Measurements from ENCODE around the gene USP36.

The USP36 gene

DNA sequence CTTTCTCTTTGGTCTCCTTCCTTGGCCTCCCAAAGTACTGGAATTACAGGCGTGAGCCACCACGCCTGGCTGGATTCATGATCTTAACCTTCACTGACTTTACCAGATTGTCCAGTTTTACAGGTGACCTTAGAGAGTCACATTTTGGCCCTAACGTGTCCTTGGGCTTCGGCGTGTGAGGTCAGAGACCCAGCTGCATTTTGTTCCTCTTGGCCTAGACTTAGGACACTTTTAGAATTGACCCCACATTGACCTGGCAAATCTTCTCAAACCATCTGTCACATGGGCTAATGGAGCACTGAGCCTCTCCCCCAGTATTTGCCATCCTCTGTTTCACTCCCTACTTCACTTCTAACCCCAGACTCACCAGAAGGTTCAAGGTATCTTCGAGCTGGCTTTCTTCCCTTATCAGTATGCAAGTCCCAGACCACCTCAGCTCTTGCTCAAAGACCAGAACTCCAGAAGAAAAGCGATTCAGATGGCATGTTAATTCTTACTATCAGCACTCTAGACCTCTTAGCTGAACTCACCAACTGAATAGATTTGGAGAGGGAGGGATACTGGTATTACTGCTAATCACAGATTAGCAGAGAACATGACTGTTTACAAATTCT, 56.8 kb downstream of the USP36 start:
- no peak for TF ChIP-seq CTCF (IDR thresholded peaks at IDR 0.05)

- no peak for TF ChIP-seq CTCF (IDR thresholded peaks at IDR 0.05)
These were observed 58.7 kb downstream of the USP36 start, which contains the start of gene CYTH1 for GRCh38 chr17:78781893-78782304. CYTH1 (minus strand) TSS chr17:78782273; CDS start chr17:78782223, 50 bp downstream.

GRCh38 chr17:78781104-78781892, 59.3 kb downstream of the USP36 start:
- no peak for TF ChIP-seq CTCF (IDR thresholded peaks at IDR 0.05)

GRCh38 chr17:78780335-78780734, 60.3 kb downstream of the USP36 start:
- TF ChIP-seq CTCF (IDR thresholded peaks at IDR 0.05) = no peak

DNA sequence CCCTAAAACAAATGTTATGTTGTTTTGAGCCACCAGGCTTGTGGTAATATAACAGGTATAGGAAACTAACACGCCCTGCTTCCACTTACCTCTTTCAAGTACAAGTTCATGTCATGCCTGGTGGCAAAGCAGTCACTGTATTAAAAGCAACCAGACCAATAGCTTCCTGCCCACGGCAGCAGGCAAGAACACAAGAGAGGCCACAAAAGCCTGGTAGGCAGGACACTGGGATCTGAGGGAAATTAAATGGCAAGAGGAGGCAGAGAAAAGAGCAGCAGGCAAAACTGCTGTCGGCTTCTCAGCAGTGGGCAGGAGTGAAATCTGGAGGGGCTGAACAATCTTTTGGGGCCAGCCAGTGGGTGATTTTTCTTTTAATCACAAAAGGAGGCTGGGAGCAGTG, 60.8 kb downstream of the USP36 start:
- TF ChIP-seq CTCF (IDR thresholded peaks at IDR 0.05) = no peak

DNA sequence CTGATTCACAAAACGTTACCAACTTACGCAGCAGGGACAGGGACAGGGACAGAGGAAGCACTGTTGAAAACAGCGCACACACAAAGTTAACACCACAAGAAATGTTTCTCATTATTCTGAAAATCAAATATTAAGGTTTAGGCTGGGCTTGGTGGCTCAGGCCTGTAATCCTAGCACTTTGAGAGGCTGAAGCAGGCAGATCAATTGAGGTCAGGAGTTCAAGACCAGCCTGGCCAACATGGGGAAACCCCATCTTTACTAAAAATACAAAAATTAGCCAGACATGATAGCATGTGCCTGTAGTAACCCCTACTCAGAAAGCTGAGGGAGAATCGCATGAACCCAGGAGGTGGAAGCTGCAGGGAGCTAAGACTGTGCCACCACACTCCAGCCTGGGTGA, 62.7 kb downstream of the USP36 start:
- no peak for TF ChIP-seq CTCF (IDR thresholded peaks at IDR 0.05)

DNA sequence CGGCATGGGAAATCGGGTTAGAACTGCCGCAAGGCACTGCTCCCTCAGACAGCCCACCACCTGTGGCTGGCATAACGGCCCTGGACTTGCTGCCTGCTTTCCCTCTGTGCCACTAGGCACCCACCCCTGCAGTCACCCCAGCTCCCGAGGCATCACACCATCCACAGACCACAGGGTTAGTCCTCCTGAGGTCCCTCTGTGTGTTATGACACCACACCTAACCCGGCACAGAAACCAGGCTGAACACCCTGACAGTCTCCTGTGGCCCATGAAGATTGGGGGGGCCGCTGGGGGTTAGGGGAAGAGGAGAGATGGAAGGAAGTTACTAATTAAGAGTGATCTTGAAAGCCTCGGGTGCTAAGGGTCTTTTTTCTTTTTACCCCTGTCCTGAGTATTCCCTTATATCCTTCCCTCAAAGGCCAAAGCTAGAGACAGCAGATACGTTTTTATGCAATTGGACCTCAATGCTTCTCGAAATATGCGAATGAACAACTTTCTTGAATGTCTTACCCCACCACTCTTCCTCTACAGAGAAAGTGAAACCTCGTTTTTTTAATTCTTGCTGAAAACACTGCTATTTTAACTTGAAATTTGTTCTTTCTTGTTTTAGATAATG, 65.5 kb downstream of the USP36 start:
- TF ChIP-seq CTCF (IDR thresholded peaks at IDR 0.05) = no peak

Measured in LNCAP (cell line).